NAMALWA (cell line): Measurements from ENCODE around the gene ARMC2.
"Not testable (repeated sequence)": the region's sequence is repeated elsewhere in the genome, so short reads cannot be mapped to it uniquely, and the experiment has no call there.

Experiments used
- DNase-seq: peaks from one replicate; pipeline ENCODE4 v3.0.0-alpha.2; 2015; ENCODE audit warnings: low spot score

Gene ARMC2

GRCh38 chr6:108832738-108833137, 15.5 kb upstream of the ARMC2 start:
- DNase-seq, result no peak

GRCh38 chr6:108835218-108835850, 12.9 kb upstream of the ARMC2 start:
- peak; percentile 87 for DNase-seq

GRCh38 chr6:108836061-108836460, 12.2 kb upstream of the ARMC2 start:
- no peak for DNase-seq

GRCh38 chr6:108837236-108837971, 10.8 kb upstream of the ARMC2 start:
- DNase-seq, result peak; percentile 51

- DNase-seq, result no peak
Observed at GRCh38 chr6:108838101-108838717, 10.0 kb upstream of the ARMC2 start.

GRCh38 chr6:108839083-108839642, 9.1 kb upstream of the ARMC2 start:
- DNase-seq, result no peak

- DNase-seq, result no peak
Observed at GRCh38 chr6:108840919-108841318, 7.3 kb upstream of the ARMC2 start.

- no peak for DNase-seq
Observed at GRCh38 chr6:108841377-108841855, 6.8 kb upstream of the ARMC2 start.

- DNase-seq, result no peak
Observed at GRCh38 chr6:108844135-108844534, 4.1 kb upstream of the ARMC2 start.

- DNase-seq, result no peak
Observed at GRCh38 chr6:108845145-108845544, 3.1 kb upstream of the ARMC2 start.

GRCh38 chr6:108846101-108846500, 2.1 kb upstream of the ARMC2 start:
- no peak for DNase-seq

GRCh38 chr6:108846628-108847027, 1.6 kb upstream of the ARMC2 start:
- peak; percentile 36 for DNase-seq

GRCh38 chr6:108847738-108848115, 495 bp upstream of the ARMC2 start:
- DNase-seq, result no peak

- no peak for DNase-seq
Observed at GRCh38 chr6:108850669-108851465, 2.6 kb downstream of the ARMC2 start.

GRCh38 chr6:108851756-108852155, 3.5 kb downstream of the ARMC2 start:
- DNase-seq, result no peak

GRCh38 chr6:108853077-108853476, 4.9 kb downstream of the ARMC2 start:
- no peak for DNase-seq

- no peak for DNase-seq
Observed at GRCh38 chr6:108862479-108863191, 14.4 kb downstream of the ARMC2 start.

- DNase-seq, result not testable (repeated sequence)
Observed at GRCh38 chr6:108865751-108866286, 17.6 kb downstream of the ARMC2 start.

GRCh38 chr6:108866798-108867197, 18.6 kb downstream of the ARMC2 start:
- DNase-seq, result no peak

- no peak for DNase-seq
Observed at GRCh38 chr6:108868647-108869046, 20.4 kb downstream of the ARMC2 start.

- no peak for DNase-seq
Observed at GRCh38 chr6:108869876-108870275, 21.7 kb downstream of the ARMC2 start.
